Activated T-helper 9 cell treated with anti-CD3 and anti-CD28 coated beads, Interleukin-2, amount 50 U/mL, for 16 hours (primary cell): Measurements from ENCODE around the gene ARHGAP6.

ENCODE experiments used
- DNase-seq: peaks from one replicate; pipeline ENCODE4 v3.0.0-alpha.2; 2020; ENCODE audit warnings: low read depth

Gene ARHGAP6

DNA sequence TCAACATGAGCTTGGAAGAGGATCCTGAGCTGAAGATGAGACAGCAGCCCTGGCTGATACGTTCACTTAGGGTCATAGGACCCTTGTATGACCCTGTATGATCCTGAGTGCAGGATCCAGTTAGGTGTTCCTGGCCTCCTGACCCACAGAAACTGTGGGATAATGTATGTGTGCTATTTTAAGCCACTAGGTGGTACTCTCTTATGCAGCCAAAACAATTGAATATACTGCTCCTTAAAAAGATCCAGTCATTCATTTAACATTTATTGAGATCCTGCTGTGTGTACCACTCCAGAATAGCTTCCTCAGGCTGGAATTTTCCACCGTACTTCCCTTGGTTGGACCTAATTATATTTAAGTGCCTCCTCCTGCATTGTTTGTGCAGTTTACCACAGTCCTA lies 205.4 kb downstream of the ARHGAP6 start:
- DNase-seq = no peak

DNA sequence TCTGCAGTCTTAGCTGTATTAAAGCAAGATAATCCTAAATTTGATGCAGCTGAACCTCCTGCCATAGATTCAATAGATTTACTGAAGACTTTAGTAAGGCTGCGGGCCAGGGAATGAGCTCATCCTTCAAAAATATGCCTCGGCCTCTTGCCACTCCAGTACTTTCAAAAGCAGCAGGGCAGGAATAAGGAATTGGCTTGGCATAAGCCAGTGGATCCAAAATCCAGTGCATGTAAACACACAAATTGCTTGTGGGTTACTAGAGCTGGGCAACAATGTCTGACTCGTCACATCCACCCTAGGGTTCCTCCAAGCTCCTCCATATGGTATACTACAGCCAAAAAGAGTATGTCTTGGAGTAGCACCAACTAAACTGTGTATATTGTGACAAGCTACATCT lies 207.6 kb downstream of the ARHGAP6 start:
- DNase-seq = no peak

- DNase-seq = no peak
These were observed 214.6 kb downstream of the ARHGAP6 start for GRCh38 chrX:11451151-11451550.

DNA sequence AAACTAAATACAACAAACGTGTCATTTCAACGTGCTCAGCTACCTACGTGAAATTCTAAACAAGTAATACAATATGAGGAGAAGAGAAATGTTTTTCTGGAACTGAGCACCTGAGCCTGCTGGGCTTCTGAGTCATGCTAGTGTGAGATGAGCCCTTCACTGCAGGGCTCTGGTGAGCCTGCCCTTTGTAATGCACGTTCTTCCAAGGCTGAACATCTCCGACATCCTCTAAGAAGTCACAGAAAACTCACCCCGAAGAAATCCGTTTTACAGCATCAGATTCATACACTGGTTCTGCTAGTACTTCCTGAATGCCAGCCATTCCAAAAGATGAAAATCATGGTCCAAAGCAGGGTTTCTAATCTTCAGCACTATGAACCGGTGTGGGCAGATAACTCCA lies 215.4 kb downstream of the ARHGAP6 start:
- no peak for DNase-seq

DNA sequence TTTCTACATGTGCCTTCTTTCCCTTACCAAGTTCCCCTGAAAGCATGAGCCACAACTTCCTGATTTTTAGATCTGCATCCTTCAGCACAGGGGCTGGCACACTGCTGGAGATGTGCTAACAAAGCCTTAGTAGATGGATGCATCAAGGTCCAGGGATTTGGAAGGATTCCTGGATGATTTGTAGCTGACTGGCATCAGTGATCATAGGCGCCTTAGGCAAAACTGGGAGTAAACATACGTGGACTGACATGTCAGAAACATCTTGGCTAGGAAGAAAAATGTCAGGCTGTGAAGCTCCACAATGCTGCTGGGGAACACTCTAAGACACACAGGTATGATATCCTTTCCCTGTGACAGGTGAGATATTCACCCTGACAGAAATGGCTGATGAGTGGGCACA lies 216.1 kb downstream of the ARHGAP6 start:
- no peak for DNase-seq

- no peak for DNase-seq
These were observed 218.3 kb downstream of the ARHGAP6 start for GRCh38 chrX:11447418-11447817.

DNA sequence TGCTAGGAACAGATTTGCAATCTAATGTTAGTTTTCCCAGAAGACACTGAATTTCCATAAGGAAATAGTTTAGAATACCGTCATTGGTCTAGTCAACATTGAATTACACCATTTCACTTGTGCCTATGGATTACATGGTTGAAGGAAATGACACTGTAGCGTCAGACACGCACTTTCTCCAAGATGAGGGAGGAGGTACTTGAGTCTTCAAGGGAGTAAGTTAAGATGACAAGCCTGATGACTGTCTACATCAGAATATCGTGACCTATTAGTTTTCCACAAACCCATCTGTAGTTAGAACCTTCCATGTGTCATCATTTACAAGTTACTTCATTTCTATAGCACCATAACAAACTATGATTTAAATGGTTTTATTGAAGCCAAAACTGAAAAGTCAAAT lies 218.8 kb downstream of the ARHGAP6 start:
- DNase-seq = no peak

DNA sequence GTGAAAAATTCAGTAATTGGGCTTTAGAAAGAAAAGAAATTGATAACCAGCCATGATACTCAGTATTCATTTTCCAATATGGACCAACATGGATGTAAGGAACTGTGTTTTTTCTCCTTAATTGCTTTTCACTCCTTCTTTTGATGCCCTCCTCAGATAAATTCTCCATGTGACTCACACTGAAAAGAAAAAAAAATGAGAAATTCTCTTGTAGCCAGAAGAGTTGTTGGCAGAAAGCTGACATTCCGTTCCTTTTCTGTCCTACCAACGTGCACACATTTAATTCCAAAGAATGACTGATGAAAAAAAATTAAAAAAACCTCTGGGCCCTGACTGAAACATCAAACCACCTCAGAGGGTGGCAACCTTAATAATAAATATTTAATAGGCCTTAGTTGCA lies 219.4 kb downstream of the ARHGAP6 start:
- DNase-seq = no peak

- DNase-seq = no peak
These were observed 220.2 kb downstream of the ARHGAP6 start for GRCh38 chrX:11445540-11445939.

GRCh38 chrX:11444052-11444451 lies 221.7 kb downstream of the ARHGAP6 start:
- DNase-seq = no peak

GRCh38 chrX:11439846-11440245 lies 225.9 kb downstream of the ARHGAP6 start:
- DNase-seq = no peak

DNA sequence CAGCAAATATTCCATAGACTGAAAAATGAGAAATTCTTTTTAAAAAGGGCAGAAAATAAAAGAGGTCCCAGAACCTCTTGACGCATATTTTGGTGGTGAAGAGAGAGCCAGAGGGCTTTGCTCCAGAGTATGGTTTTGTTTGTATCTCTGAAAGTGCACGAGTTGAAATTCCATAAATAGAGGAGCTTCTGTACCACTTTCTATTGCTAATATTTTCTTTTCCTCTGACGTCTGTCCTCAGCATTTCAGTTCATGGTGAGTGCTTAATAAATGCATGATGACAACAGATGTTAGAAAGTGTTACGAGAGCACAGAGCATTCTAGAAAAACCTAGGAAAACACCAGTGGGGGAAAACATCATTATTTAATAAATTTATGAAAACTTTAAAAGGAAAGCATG lies 227.0 kb downstream of the ARHGAP6 start:
- no peak for DNase-seq

DNA sequence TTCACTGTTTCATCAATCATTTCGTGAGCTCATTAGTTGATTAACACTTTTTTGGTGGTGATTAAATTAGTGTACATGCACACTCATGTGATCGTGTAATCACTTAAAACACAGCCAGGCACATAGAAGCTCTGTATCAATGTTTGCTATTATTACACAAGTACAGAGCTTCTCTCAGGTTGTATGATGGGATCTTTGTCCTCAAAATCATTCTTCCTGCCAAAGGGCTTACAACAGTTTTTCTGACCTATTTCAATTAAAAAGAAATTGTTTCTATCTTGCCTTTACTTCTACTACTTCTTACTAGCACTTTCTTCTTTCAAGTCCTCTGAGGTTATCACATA lies 227.4 kb downstream of the ARHGAP6 start:
- DNase-seq = no peak

DNA sequence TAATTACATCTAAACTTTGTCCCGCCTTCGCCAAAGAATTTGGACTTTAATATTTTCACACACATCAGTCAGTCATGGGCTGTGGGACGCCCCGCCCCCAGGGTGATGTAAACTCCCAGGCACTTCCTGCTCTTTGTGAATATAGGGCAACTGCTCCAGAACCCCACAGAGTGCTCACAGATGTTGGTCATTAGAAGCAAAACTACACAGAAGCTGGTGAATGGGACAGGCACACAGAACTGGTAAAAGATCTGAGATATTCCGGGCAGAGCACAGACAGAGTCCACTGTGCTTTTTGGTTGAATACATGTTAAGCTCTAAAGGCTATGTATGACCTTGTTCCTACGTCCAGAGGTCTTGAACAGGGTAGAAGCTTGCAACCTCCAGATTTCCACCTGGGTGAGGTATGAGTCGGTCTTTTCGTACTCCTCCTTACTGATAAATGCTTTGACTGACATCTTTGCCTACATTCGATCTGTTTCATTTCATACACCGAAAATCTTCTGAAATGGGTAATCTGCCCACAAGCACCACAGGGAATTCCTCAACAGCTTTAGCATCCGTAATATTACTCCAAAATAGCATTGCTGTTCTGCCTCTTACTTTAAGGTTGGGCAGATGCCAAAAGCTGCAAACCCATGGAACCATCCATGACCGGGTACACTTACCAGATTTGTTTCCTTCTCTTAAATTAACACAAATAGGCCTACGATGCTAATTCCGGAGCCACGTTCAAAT lies 227.9 kb downstream of the ARHGAP6 start:
- DNase-seq = no peak

DNA sequence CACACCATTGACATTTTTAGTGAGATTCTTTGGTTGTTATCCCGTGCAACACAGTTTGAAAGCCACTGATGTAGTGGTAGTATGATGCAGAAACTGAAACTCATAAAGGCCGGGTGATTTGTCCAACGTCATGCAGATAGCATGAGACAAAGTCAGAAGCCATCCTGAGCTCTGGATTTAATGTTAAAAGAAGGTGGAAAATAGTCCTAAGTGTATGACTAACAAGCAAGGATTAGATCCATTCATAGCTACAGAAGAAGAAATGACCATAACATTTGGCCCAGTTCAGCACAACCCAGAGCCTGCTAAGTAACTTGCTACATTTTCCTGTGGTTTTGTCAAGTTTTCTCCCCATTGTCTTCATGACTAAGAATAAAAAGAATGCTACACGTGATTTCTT lies 230.2 kb downstream of the ARHGAP6 start:
- DNase-seq = no peak

DNA sequence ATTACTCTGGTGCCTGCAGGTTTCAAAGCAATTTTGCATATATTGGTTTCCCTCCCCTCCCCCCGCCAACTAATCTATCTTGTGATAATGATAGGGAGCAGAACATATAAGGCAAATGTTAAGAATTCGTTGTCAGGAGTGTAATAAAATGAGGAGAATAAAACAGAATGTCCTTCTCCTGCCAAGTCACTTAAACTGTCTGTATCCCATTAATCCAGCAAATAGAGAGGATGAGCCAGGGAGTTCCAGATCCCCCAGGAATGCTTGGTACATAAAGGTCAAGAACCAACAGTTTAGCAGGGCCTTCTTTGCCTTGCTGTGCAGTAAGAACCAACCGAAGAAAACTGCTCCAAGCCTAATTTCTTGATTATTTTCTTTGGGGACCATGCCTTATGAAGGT lies 231.1 kb downstream of the ARHGAP6 start:
- DNase-seq = no peak

- no peak for DNase-seq
These were observed 233.9 kb downstream of the ARHGAP6 start for GRCh38 chrX:11431786-11432185.

GRCh38 chrX:11430271-11430670 lies 235.4 kb downstream of the ARHGAP6 start:
- DNase-seq = no peak

- DNase-seq = no peak
These were observed 236.1 kb downstream of the ARHGAP6 start for GRCh38 chrX:11429538-11430085.

DNA sequence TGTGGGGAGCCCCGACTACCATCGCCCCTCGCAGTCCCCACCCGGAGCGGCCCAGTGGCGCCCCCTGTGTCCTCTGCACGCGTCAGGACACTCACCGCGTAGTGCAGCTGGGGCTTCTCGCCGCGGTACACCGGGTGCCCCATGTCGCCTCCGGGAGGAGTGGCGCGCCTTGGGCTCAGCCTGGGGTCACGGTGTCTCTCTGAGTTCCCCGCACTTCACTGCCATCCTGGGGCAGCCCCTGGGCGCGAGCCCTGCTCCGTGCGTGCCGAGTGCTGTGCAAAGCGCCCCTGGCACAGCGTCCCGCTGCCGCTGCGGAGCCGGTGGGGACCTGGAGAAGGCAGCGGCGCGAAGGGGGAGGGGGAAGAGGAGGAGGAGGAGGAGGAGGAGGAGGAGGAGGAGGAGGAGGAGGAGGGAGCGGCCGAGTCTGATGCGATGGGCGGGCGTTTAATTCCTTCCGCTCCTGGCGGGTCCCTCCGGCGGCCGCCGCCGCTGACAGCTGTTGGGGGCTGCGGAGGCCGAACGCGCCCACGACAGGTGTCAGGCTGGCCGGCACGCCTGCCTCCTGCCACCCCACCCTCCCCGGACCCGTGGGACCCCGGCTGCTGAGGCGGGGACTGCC lies 238.2 kb downstream of the ARHGAP6 start:
- no peak for DNase-seq

- no peak for DNase-seq
These were observed 238.8 kb downstream of the ARHGAP6 start for GRCh38 chrX:11426712-11427452.

DNA sequence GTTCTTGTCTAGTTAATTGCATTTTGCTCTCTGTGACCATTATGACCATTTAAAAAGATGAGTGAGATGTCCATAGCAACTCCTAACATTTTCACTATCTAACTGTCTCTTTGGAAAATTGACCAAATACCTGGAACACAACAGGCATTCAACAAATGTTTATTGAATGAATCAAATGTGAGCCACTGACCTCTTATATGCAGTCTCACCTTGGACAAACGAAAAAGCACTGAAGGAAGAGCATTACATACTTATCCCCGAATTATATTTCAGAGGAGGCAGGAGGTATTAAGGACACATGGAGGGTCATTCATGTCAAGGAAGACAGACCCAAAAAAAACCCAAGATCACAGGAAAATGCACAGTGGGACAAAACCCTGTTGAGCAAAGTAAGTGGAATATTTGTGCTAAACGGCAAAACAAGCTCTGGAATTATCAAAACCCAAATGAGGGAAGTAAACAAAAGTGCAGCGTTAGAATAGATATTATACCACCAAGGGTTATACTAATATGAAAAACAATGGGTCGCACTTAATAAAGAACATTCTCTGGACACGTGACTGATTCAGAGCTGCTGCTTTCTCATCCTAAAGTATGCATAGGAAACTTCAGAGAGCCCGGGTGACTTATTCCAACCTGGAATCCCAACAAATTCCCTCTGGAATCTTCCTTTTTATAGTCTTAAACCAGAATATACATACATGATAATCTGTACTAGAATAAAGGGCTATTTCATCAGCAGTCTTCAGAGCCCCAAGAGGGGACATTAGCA lies 240.6 kb downstream of the ARHGAP6 start:
- DNase-seq = no peak
